Measurements from ENCODE around the gene ASPG.

Gene ASPG

GRCh38 chr14:104081261-104081835 lies 4.2 kb upstream of the ASPG start:
- TF ChIP-seq JUND (IDR thresholded peaks at IDR 0.05; ENCODE audit: low read depth), result no peak
- in situ Hi-C loops (cut with HindIII; ENCODE audit: low pct_unique_long_range_greater_than_20kb, low sequenced_read_pairs), result no loop called here
- DNase-seq (ENCODE audit: low read depth in 1 of 2, low spot score in 1 of 2), result no peak

GRCh38 chr14:104081951-104082464 lies 3.5 kb upstream of the ASPG start:
- no peak for TF ChIP-seq JUND (IDR thresholded peaks at IDR 0.05; ENCODE audit: low read depth)
- DNase-seq (ENCODE audit: low read depth in 1 of 2, low spot score in 1 of 2), result no peak
- in situ Hi-C loops (cut with HindIII; ENCODE audit: low pct_unique_long_range_greater_than_20kb, low sequenced_read_pairs), result no loop called here

- peak; percentile 76 to 91 for DNase-seq (ENCODE audit: low read depth in 1 of 2, low spot score in 1 of 2)
- in situ Hi-C loops (cut with HindIII; ENCODE audit: low pct_unique_long_range_greater_than_20kb, low sequenced_read_pairs), result no loop called here
- no peak for TF ChIP-seq JUND (IDR thresholded peaks at IDR 0.05; ENCODE audit: low read depth)
Measured at GRCh38 chr14:104082807-104083206, 2.7 kb upstream of the ASPG start.

GRCh38 chr14:104084251-104085002 lies 1.1 kb upstream of the ASPG start:
- no peak for TF ChIP-seq JUND (IDR thresholded peaks at IDR 0.05; ENCODE audit: low read depth)
- in situ Hi-C loops (cut with HindIII; ENCODE audit: low pct_unique_long_range_greater_than_20kb, low sequenced_read_pairs), result no loop called here
- DNase-seq (ENCODE audit: low read depth in 1 of 2, low spot score in 1 of 2), result no peak

- in situ Hi-C loops (cut with HindIII; ENCODE audit: low pct_unique_long_range_greater_than_20kb, low sequenced_read_pairs), result no loop called here
- TF ChIP-seq JUND (IDR thresholded peaks at IDR 0.05; ENCODE audit: low read depth), result no peak
Measured at GRCh38 chr14:104085889-104086201, 345 bp downstream of the ASPG start.

GRCh38 chr14:104086210-104086660 lies 735 bp downstream of the ASPG start:
- TF ChIP-seq JUND (IDR thresholded peaks at IDR 0.05; ENCODE audit: low read depth), result no peak
- DNase-seq (ENCODE audit: low read depth in 1 of 2, low spot score in 1 of 2), result no peak
- in situ Hi-C loops (cut with HindIII; ENCODE audit: low pct_unique_long_range_greater_than_20kb, low sequenced_read_pairs), result no loop called here

More at GRCh38 chr14:104085889-104086201, 345 bp downstream of the ASPG start:
- no peak for DNase-seq (ENCODE audit: low read depth in 1 of 2, low spot score in 1 of 2)

- in situ Hi-C loops (cut with HindIII; ENCODE audit: low pct_unique_long_range_greater_than_20kb, low sequenced_read_pairs), result no loop called here
- no peak for TF ChIP-seq JUND (IDR thresholded peaks at IDR 0.05; ENCODE audit: low read depth)
Measured at GRCh38 chr14:104086661-104087461, 1.4 kb downstream of the ASPG start.

GRCh38 chr14:104087505-104087904 lies 2.0 kb downstream of the ASPG start:
- in situ Hi-C loops (cut with HindIII; ENCODE audit: low pct_unique_long_range_greater_than_20kb, low sequenced_read_pairs), result no loop called here
- no peak for DNase-seq (ENCODE audit: low read depth in 1 of 2, low spot score in 1 of 2)
- no peak for TF ChIP-seq JUND (IDR thresholded peaks at IDR 0.05; ENCODE audit: low read depth)

More at GRCh38 chr14:104086661-104087461, 1.4 kb downstream of the ASPG start:
- DNase-seq (ENCODE audit: low read depth in 1 of 2, low spot score in 1 of 2), result no peak

- no peak for DNase-seq (ENCODE audit: low read depth in 1 of 2, low spot score in 1 of 2)
- in situ Hi-C loops (cut with HindIII; ENCODE audit: low pct_unique_long_range_greater_than_20kb, low sequenced_read_pairs), result no loop called here
- no peak for TF ChIP-seq JUND (IDR thresholded peaks at IDR 0.05; ENCODE audit: low read depth)
Measured at GRCh38 chr14:104087981-104088850, 2.7 kb downstream of the ASPG start.

GRCh38 chr14:104090071-104090748 lies 4.7 kb downstream of the ASPG start:
- TF ChIP-seq JUND (IDR thresholded peaks at IDR 0.05; ENCODE audit: low read depth), result no peak
- no peak for DNase-seq (ENCODE audit: low read depth in 1 of 2, low spot score in 1 of 2)
- in situ Hi-C loops (cut with HindIII; ENCODE audit: low pct_unique_long_range_greater_than_20kb, low sequenced_read_pairs), result no loop called here

GRCh38 chr14:104091061-104091926 lies 5.8 kb downstream of the ASPG start:
- in situ Hi-C loops (cut with HindIII; ENCODE audit: low pct_unique_long_range_greater_than_20kb, low sequenced_read_pairs), result no loop called here
- no peak for TF ChIP-seq JUND (IDR thresholded peaks at IDR 0.05; ENCODE audit: low read depth)
- DNase-seq (ENCODE audit: low read depth in 1 of 2, low spot score in 1 of 2), result no peak
